Measurements from ENCODE around the gene LRRC45. TPM values are rescaled to one million over a fixed set of nuclear protein-coding genes. Genes with fewer than 3 reads are reported as not detected.

Gene LRRC45
- total and polyA plus RNA-seq, 2 of the 4 experiments (the other 2 are of a cell fraction), result 7.2 to 10.2 TPM

DNA sequence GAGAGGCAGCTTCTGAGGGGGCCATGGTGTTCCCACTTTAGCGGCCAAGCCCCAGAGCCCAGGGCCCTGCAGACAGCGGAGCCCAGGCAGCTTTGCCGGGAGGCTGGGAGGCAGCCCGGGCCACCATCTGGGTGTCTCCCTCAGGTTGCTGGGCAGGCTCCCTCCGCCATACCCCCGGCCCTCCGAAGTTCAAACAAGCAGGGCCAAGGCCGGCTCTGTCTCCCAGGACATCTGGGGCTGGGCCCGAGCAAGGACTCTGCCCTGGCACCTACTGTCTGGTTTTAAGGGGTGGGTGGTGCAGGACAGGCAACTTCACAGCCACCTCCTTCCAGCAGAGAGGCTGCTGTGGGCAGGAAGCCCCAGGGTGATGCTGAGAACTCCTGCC lies 39.9 kb downstream of the LRRC45 start:
- in situ Hi-C loops (cut with MboI; ENCODE audit: low sequenced_read_pairs), result no loop called here
- CTCF ChIA-PET, result no interaction called here
- Histone ChIP-seq H3K4me2 (ENCODE audit: low read depth, low read length) (no peak overlapping the region), H2BK20ac (ENCODE audit: low read depth, low read length) (no peak overlapping the region), H3K27me3 (ENCODE audit: control insufficient read depth, insufficient read depth, low read length) (no peaks in the 10 kb centered on the region), H3K4me1 (ENCODE audit: control insufficient read depth, insufficient read depth, low read length) (peaks cover 10% of the 10 kb centered on the region), H3K9ac (ENCODE audit: low read depth, low read length) (no peak overlapping the region), H3K14ac (replicated peaks; ENCODE audit: low read depth, low read length) (no peak overlapping the region), H2BK15ac (ENCODE audit: low read depth, low read length) (no peak overlapping the region), H4K5ac (ENCODE audit: low read depth, low read length) (no peak overlapping the region), H2AK9ac (replicated peaks; ENCODE audit: low read depth, low read length, poor library complexity) (no peak overlapping the region), H2AFZ (replicated peaks; ENCODE audit: low read length, poor library complexity) (no peak overlapping the region), H2AK5ac (ENCODE audit: low read depth, low read length) (no peak overlapping the region), H3K36me3 (ENCODE audit: control insufficient read depth, insufficient read depth, low read length) (peaks cover 48% of the 10 kb centered on the region), H3K4ac (ENCODE audit: low read depth, low read length) (no peak overlapping the region), H3K9me1 (ENCODE audit: insufficient read depth, low read length) (no peaks in the 10 kb centered on the region; the same call in 1 of the 2 replicates), H3K18ac (ENCODE audit: low read depth, low read length) (no peak overlapping the region), H3K4me3 (ENCODE audit: insufficient read depth, low read depth, low read length) (no peak overlapping the region), H3K23ac (ENCODE audit: low read depth, low read length) (no peak overlapping the region), H4K20me1 (ENCODE audit: insufficient read depth, low read length) (peaks cover 3% of the 10 kb centered on the region; the same call in 1 of the 2 replicates), H3K56ac (ENCODE audit: extremely low read depth, insufficient read depth, low read length) (no peak overlapping the region), H3K9me3 (ENCODE audit: control insufficient read depth, insufficient read depth, low read length) (no peaks in the 10 kb centered on the region), H3K79me1 (ENCODE audit: low read depth in 1 of 2, low read length in 2 of 2) (peaks cover 5 to 36% of the 10 kb centered on the region in 2 experiments; a peak in 3 of 4 replicates), H2BK5ac (ENCODE audit: low read depth, low read length, poor library complexity, severe bottlenecking) (no peak overlapping the region), H4K8ac (ENCODE audit: low read depth in 2 of 2, low read length in 2 of 2) (no peak overlapping the region), H3K27ac (ENCODE audit: insufficient read depth, low read length) (no peak overlapping the region), H2BK120ac (ENCODE audit: low read depth, low read length) (no peak overlapping the region), H4K91ac (ENCODE audit: insufficient read depth, low read depth, low read length) (no peak overlapping the region)
- intact Hi-C loops (cut with micrococcal nuclease), result no loop called here
- dilution Hi-C loops (cut with HindIII; ENCODE audit: low sequenced_read_pairs, unreplicated experiment), result no loop called here
- no TSS peak for BruUV-seq (replicated peaks)
- POLR2A ChIA-PET (ENCODE audit: unreplicated experiment), result no interaction called here
- DNase-seq (no peak), ATAC-seq (ENCODE audit: low read depth) (no peak)
- WGBS, 2 experiments (ENCODE audit: extremely low coverage in 2 of 2, insufficient read length in 1 of 2), result 97% methylated on average over 7 of the region's 9 CpGs; no CpG with 5 or more reads in 1 of the 2 experiments
- TF ChIP-seq, protein P1, sequence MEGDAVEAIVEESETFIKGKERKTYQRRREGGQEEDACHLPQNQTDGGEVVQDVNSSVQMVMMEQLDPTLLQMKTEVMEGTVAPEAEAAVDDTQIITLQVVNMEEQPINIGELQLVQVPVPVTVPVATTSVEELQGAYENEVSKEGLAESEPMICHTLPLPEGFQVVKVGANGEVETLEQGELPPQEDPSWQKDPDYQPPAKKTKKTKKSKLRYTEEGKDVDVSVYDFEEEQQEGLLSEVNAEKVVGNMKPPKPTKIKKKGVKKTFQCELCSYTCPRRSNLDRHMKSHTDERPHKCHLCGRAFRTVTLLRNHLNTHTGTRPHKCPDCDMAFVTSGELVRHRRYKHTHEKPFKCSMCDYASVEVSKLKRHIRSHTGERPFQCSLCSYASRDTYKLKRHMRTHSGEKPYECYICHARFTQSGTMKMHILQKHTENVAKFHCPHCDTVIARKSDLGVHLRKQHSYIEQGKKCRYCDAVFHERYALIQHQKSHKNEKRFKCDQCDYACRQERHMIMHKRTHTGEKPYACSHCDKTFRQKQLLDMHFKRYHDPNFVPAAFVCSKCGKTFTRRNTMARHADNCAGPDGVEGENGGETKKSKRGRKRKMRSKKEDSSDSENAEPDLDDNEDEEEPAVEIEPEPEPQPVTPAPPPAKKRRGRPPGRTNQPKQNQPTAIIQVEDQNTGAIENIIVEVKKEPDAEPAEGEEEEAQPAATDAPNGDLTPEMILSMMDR (conservative IDR thresholded peaks at IDR 0.05; ENCODE audit: low read depth, low read length), result no peak

All from IMR-90 (cell line).